ENCODE results near the gene LACC1. TPM values are rescaled to one million over a fixed set of nuclear protein-coding genes. Genes with fewer than 3 reads are reported as not detected.
A peak's percentile ranks its signal among the peaks of the same experiment; 100 is the strongest.

LACC1 gene
- total RNA-seq, 1 experiment from 2014 or later, result 4.0 TPM

DNA sequence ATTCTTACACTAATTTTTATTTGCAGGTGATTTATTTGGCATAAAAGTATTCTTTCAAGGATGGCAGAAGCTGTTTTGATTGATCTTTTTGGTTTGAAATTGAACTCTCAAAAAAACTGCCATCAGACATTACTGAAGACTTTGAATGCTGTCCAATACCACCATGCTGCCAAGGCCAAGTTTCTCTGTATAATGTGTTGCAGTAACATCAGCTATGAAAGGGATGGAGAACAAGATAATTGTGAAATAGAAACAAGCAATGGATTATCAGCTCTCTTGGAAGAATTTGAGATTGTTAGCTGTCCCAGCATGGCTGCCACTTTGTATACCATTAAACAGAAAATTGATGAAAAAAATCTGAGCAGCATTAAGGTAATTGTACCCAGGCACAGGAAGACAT lies 1.2 kb downstream of the LACC1 start:
- BruUV-seq (replicated peaks), result TSS peak; percentile 45
- no peaks in the 10 kb centered on the region for H3K27me3 Mint-ChIP-seq (ENCODE audit: unreplicated experiment)
- CTCF ChIA-PET, result no interaction called here
- H3K9me3 Mint-ChIP-seq (ENCODE audit: low read depth, unreplicated experiment), result no peaks in the 10 kb centered on the region
- TF ChIP-seq, protein P1, sequence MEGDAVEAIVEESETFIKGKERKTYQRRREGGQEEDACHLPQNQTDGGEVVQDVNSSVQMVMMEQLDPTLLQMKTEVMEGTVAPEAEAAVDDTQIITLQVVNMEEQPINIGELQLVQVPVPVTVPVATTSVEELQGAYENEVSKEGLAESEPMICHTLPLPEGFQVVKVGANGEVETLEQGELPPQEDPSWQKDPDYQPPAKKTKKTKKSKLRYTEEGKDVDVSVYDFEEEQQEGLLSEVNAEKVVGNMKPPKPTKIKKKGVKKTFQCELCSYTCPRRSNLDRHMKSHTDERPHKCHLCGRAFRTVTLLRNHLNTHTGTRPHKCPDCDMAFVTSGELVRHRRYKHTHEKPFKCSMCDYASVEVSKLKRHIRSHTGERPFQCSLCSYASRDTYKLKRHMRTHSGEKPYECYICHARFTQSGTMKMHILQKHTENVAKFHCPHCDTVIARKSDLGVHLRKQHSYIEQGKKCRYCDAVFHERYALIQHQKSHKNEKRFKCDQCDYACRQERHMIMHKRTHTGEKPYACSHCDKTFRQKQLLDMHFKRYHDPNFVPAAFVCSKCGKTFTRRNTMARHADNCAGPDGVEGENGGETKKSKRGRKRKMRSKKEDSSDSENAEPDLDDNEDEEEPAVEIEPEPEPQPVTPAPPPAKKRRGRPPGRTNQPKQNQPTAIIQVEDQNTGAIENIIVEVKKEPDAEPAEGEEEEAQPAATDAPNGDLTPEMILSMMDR (IDR thresholded peaks at IDR 0.05; ENCODE audit: unreplicated experiment), result no peak
- peaks cover 24% of the 10 kb centered on the region for H3K4me1 Mint-ChIP-seq (ENCODE audit: low read depth, unreplicated experiment)
- intact Hi-C loops (cut with micrococcal nuclease; ENCODE audit: unreplicated experiment), result no loop called here
- H3K4me3 Mint-ChIP-seq (ENCODE audit: low read depth, unreplicated experiment), result no peak overlapping the region
- no peak for DNase-seq
- peaks cover 20% of the 10 kb centered on the region for H3K36me3 Mint-ChIP-seq (ENCODE audit: insufficient read depth, unreplicated experiment)
- no peak overlapping the region for H3K27ac Mint-ChIP-seq (ENCODE audit: unreplicated experiment)

DNA sequence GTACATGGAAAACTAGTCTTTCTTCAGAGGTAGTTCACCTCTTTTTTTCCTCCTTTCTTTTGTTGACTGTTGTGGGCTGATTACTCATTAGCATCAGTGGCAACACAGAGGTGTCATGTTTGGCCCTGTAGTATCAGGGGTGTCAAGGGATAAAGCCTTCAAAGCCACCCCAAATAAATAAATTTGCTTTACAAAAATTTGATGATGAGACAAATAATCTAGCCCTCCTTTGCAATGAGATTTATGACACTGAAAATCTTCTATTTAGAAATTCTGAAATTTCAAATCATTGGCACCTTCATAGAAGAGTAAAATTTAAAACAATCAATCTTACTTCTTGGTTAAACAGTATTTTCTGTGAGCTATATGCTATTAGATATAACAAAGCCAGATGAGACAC lies 1.9 kb downstream of the LACC1 start:
- Mint-ChIP-seq H3K27me3 (ENCODE audit: unreplicated experiment) (no peaks in the 10 kb centered on the region), H3K4me3 (ENCODE audit: low read depth, unreplicated experiment) (no peak overlapping the region), H3K4me1 (ENCODE audit: low read depth, unreplicated experiment) (peaks cover 24% of the 10 kb centered on the region), H3K9me3 (ENCODE audit: low read depth, unreplicated experiment) (no peaks in the 10 kb centered on the region), H3K36me3 (ENCODE audit: insufficient read depth, unreplicated experiment) (peaks cover 20% of the 10 kb centered on the region), H3K27ac (ENCODE audit: unreplicated experiment) (no peak overlapping the region)
- CTCF ChIA-PET, result interaction anchor here (0.6 kb wide), 1 partner anchor 568 kb away, joined by 3 read pairs; no protein-coding TSS in a partner anchor
- intact Hi-C loops (cut with micrococcal nuclease; ENCODE audit: unreplicated experiment), result no loop called here
- DNase-seq, result no peak
- TF ChIP-seq, protein P1 (IDR thresholded peaks at IDR 0.05; ENCODE audit: unreplicated experiment), result no peak
- BruUV-seq (replicated peaks), result no TSS peak

DNA sequence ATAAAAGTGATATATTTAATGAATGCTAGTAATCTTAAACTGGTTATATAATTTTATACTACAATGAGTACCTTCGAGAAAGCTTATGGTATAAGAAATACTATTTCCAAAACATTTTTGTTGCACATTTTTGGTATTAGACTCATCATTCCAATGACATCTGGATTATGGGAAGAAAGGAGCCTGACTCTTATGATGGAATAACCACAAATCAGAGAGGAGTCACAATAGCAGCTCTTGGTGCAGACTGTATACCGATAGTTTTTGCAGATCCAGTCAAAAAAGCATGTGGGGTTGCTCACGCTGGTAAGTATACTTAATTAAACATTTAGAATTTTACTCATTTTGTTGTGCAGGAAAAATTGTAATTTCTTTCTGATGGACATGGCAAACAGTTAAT lies 3.9 kb downstream of the LACC1 start:
- no peak overlapping the region for H3K4me3 Mint-ChIP-seq (ENCODE audit: low read depth, unreplicated experiment)
- intact Hi-C loops (cut with micrococcal nuclease; ENCODE audit: unreplicated experiment), result no loop called here
- peaks cover 11% of the 10 kb centered on the region for H3K4me1 Mint-ChIP-seq (ENCODE audit: low read depth, unreplicated experiment)
- CTCF ChIA-PET, result interaction anchor here (0.9 kb wide), 1 partner anchor 11 kb away, joined by 3 read pairs; no protein-coding TSS in a partner anchor
- no peak overlapping the region for H3K27ac Mint-ChIP-seq (ENCODE audit: unreplicated experiment)
- no peaks in the 10 kb centered on the region for H3K9me3 Mint-ChIP-seq (ENCODE audit: low read depth, unreplicated experiment)
- no TSS peak for BruUV-seq (replicated peaks)
- DNase-seq, result no peak
- no peaks in the 10 kb centered on the region for H3K27me3 Mint-ChIP-seq (ENCODE audit: unreplicated experiment)
- H3K36me3 Mint-ChIP-seq (ENCODE audit: insufficient read depth, unreplicated experiment), result peaks cover 16% of the 10 kb centered on the region
- TF ChIP-seq, protein P1 (IDR thresholded peaks at IDR 0.05; ENCODE audit: unreplicated experiment), result no peak

DNA sequence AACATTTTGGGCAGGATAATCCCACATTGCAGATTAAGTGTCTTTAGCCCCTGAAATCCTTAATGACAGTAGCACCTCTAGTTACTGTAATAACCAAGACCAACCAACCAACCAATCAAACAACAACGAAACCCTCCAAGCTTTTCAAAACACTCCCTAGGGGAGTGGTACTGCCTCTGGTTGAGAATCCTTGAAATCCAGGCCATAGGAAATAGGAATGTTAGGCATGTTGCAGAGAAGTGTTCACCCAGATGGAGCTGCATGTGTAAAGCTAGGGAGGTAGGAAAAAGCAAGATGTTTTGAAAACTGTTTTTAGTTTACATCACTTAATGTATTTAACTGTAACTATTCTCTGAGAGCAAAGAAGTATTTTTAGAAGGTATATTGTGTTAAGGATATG lies 4.5 kb downstream of the LACC1 start:
- Mint-ChIP-seq H3K27ac (ENCODE audit: unreplicated experiment) (no peak overlapping the region), H3K27me3 (ENCODE audit: unreplicated experiment) (no peaks in the 10 kb centered on the region), H3K4me3 (ENCODE audit: low read depth, unreplicated experiment) (no peak overlapping the region), H3K36me3 (ENCODE audit: insufficient read depth, unreplicated experiment) (peaks cover 10% of the 10 kb centered on the region), H3K4me1 (ENCODE audit: low read depth, unreplicated experiment) (peaks cover 8% of the 10 kb centered on the region), H3K9me3 (ENCODE audit: low read depth, unreplicated experiment) (no peaks in the 10 kb centered on the region)
- no TSS peak for BruUV-seq (replicated peaks)
- TF ChIP-seq, protein P1 (IDR thresholded peaks at IDR 0.05; ENCODE audit: unreplicated experiment), result no peak
- intact Hi-C loops (cut with micrococcal nuclease; ENCODE audit: unreplicated experiment), result no loop called here
- DNase-seq, result no peak
- CTCF ChIA-PET, result no interaction called here
